Testis (tissue), 2 donors: ENCODE measurements around the gene GPATCH2.

Experiments used
- POLR2A ChIP-seq: fragments of 450-650 bp; IDR thresholded peaks from one replicate; pipeline ENCODE4 v1.6.1; 2017; ENCODE audit warnings: antibody characterized with exemption, mild to moderate bottlenecking, moderate library complexity
- TF ChIP-seq, protein P1 (sequence below), 3 experiments: fragments of 450-650 bp in 2 of 3; fragments of 200-600 bp in 1 of 3; sonication (generic) in 1 of 3; IDR thresholded peaks; one replicate each; pipeline ENCODE4 v1.5.1; 2016 to 2019; ENCODE audit warnings: antibody characterized with exemption in 3 of 3, mild to moderate bottlenecking in 2 of 3, moderate library complexity in 1 of 3

DNA sequence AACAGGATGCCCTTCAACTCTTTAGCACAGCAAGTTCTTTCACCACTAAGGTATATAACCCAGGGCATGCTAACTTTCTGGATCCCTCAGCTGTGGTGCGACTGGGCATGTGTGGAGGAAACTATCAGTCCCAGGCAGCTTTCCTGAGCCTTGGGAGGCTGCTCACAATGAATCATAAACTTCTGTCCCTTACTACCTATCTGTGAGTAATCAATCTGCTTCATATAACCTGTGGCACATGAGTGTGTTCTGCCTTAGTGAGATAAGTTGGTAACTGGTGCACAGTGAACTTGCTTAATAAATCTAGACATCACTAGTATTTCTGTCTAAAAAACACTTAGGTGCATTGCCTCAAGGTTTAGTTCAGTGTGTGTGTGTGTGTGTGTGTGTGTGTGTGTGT lies 158.0 kb downstream of the GPATCH2 start:
- TF ChIP-seq, protein P1, sequence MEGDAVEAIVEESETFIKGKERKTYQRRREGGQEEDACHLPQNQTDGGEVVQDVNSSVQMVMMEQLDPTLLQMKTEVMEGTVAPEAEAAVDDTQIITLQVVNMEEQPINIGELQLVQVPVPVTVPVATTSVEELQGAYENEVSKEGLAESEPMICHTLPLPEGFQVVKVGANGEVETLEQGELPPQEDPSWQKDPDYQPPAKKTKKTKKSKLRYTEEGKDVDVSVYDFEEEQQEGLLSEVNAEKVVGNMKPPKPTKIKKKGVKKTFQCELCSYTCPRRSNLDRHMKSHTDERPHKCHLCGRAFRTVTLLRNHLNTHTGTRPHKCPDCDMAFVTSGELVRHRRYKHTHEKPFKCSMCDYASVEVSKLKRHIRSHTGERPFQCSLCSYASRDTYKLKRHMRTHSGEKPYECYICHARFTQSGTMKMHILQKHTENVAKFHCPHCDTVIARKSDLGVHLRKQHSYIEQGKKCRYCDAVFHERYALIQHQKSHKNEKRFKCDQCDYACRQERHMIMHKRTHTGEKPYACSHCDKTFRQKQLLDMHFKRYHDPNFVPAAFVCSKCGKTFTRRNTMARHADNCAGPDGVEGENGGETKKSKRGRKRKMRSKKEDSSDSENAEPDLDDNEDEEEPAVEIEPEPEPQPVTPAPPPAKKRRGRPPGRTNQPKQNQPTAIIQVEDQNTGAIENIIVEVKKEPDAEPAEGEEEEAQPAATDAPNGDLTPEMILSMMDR (IDR thresholded peaks at IDR 0.05): no peak
- TF ChIP-seq POLR2A: no peak
